ENCODE measurements around the gene AGPAT3.
"Not testable (repeated sequence)": the region's sequence is repeated elsewhere in the genome, so short reads cannot be mapped to it uniquely, and the experiment has no call there.

AGPAT3 gene

GRCh38 chr21:43884012-43884860 lies 19.2 kb downstream of the AGPAT3 start:
- DNase-seq (ENCODE audit: low read depth): no peak

DNA sequence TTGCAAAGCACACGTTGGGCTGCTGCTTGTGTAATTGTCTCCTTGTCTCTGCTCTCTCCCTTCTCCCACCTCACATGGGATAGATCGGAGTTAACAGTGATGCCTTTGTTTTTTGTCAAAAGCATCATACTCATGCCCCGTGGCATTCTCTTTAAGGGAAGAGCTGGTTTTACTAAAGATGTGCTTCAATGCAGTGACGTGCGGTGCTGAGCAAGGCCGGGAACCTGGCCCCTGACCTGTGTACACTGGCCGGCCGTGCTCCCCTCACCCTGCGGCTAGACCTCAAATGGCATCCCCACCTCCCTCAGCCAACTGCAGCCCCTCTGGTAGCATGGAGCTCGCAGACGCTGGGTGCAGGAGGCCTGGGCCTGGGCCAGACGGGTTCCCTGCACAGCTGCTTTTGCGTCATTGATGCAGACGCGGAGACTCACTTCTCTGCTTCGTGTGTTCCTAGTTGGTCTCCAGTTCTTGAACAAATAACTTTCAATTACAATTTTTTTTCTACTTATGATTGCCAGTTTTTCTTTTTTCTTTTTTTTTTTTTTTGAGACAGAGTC lies 19.9 kb downstream of the AGPAT3 start:
- no peak for DNase-seq (ENCODE audit: low read depth)

GRCh38 chr21:43885721-43886120 lies 20.7 kb downstream of the AGPAT3 start:
- DNase-seq (ENCODE audit: low read depth): no peak

DNA sequence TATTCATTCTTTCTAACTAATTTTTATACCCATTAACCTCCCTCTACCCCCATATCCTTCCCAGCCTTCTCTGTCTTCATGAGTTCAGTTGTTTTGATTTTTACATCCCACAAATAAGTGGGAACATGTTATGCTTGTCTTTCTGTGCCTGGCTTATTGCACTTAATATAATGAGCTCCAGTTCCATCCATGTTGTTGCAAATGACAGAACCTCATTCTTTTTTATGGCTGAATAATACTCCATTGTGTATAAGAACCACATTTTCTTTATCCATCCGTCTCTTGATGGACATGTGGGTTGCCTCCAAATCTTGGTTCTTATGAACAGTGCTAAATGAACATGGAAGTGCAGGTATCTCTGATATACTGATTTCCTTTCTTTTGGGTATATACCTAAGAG lies 21.5 kb downstream of the AGPAT3 start:
- no peak for DNase-seq (ENCODE audit: low read depth)

- no peak for DNase-seq (ENCODE audit: low read depth)
Observed at GRCh38 chr21:43889069-43889468, 24.0 kb downstream of the AGPAT3 start.

- no peak for DNase-seq (ENCODE audit: low read depth)
Observed at GRCh38 chr21:43890042-43890441, 25.0 kb downstream of the AGPAT3 start.

DNA sequence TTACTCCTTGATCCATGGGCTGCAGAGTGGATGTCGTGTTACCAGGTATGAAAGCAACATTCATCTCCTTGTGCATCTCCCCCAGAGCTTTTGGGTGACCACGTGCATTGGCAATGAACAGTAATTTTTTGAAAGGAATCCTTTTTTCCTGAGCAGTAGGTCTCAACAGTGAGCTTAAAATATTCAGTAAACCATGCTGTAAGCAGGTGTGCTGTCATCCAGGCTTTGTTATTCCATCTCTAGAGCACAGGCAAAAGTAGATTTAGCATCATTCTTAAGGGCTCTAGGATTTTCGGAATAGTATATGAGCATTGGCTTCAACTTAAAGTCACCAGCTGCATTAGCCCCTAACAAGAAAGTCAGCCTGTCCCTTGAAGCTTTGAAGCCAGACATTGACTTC lies 27.3 kb downstream of the AGPAT3 start:
- DNase-seq (ENCODE audit: low read depth): no peak

DNA sequence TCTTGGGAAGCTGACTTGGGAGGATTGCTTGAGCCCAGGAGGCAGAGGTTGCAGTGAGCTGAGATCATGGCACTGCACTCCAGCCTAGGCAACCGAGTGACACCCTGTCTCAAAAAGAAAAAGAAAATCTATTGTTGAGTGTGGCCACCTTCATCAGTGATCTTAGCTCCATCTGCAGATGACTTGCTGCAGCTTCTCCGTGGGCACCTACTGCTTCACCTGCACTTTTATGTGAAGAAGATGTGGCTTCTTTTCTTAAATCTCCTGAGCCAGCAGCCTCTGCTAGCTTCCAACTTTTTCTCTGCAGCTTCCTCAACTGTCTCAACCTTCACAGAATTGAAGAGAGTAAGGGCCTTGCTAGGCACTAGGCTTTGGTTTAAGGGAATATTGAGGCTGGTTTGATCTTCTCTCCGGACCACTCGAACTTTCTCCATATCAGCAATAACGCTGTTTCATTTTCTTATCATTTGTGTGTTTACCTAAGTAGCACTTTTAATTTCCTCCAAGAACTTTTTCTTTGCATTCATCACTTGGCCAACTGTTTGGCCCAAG lies 28.0 kb downstream of the AGPAT3 start:
- no peak for DNase-seq (ENCODE audit: low read depth)

DNA sequence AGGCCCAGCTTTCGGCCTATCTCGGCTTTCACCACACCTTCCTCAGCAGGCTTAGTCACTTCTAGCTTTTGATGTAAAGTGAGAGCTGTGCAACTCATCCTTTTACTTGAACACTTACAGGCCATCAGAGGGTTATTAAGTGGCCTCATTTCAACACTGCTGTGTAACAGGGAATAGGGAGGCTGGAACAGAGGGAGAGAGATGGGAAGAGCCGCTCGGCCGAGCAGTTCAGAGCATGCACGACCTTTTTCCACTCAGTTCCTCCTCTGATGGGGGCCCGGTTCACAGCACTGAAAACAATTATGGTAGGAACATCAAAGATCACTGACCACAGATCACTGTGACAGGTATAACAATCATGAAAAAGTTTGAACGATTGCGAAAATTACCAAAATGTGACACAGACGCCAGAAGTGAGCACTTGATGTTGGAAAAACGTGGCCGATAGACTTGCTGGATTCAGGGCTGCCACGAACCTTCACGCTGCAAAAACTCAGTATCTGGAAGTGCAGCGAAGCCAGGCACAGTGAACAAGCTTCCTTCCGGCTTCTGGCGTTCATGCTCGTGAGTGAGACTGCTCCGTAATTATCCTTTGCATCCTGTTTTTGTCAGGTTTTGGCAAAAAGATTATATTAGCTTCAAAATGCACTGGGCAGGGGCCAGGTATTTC lies 28.6 kb downstream of the AGPAT3 start:
- DNase-seq (ENCODE audit: low read depth): no peak

DNA sequence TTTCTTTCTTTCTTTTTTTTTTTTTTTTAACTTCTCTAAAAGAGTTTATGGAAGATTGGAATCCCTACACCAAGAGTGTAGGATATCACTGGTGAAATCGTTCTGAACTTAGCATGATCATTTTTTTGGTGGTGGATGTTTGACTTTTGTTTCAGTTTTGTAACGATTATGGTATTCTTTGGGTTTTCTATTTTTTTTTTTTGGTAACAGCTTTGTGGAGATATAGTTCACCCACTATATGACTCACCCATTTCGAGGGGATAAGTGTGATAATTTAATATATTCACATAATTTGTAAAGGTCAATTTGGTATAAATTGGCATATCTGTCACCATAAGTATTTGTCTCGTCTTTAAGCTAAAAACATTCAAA lies 29.2 kb downstream of the AGPAT3 start:
- no peak for DNase-seq (ENCODE audit: low read depth)

GRCh38 chr21:43895196-43895595 lies 30.2 kb downstream of the AGPAT3 start:
- no peak for DNase-seq (ENCODE audit: low read depth)

DNA sequence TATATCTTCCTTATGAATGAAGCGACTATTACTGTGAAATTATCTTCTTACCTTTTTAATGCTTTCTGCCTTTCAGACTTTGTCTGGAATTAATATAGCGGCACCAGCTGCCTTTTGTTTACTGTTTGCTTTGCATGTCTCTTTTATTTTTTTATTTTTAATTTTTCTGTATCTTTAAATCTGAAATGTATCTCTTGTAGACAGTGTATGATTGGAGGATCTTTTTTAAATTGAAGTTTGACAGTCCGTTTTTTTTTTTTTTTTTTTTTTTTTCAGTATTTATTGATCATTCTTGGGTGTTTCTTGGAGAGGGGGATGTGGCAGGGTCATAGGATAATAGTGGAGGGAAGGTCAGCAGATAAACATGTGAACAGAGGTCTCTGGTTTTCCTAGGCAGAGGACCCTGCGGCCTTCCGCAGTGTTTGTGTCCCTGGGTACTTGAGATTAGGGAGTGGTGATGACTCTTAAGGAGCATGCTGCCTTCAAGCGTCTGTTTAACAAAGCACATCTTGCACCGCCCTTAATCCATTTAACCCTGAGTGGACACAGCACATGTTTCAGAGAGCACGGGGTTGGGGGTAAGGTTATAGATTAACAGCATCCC lies 31.8 kb downstream of the AGPAT3 start:
- not testable (repeated sequence) for DNase-seq (ENCODE audit: low read depth)

- DNase-seq (ENCODE audit: low read depth): no peak
Observed at GRCh38 chr21:43899307-43900077, 34.5 kb downstream of the AGPAT3 start.

DNA sequence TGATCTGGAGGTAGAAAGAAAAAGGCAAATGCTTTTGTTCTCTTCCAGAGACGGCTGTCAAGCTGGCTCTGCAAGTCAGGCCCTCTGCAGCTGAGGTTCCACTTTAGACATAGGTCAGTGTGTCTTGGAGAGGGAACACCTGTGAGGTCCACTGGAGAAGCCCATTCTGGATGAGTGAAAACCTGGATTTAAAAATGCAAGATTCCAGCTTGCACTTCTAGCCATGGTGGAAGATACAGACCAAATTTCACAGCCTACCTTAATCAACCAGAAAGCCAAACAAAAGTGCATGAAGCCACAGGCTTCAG lies 35.0 kb downstream of the AGPAT3 start:
- DNase-seq (ENCODE audit: low read depth): no peak

GRCh38 chr21:43900690-43901089 lies 35.7 kb downstream of the AGPAT3 start:
- no peak for DNase-seq (ENCODE audit: low read depth)

GRCh38 chr21:43902441-43902840 lies 37.4 kb downstream of the AGPAT3 start:
- no peak for DNase-seq (ENCODE audit: low read depth)

GRCh38 chr21:43903451-43904091 lies 38.5 kb downstream of the AGPAT3 start:
- DNase-seq (ENCODE audit: low read depth): no peak

GRCh38 chr21:43904331-43904781 lies 39.3 kb downstream of the AGPAT3 start:
- no peak for DNase-seq (ENCODE audit: low read depth)

DNA sequence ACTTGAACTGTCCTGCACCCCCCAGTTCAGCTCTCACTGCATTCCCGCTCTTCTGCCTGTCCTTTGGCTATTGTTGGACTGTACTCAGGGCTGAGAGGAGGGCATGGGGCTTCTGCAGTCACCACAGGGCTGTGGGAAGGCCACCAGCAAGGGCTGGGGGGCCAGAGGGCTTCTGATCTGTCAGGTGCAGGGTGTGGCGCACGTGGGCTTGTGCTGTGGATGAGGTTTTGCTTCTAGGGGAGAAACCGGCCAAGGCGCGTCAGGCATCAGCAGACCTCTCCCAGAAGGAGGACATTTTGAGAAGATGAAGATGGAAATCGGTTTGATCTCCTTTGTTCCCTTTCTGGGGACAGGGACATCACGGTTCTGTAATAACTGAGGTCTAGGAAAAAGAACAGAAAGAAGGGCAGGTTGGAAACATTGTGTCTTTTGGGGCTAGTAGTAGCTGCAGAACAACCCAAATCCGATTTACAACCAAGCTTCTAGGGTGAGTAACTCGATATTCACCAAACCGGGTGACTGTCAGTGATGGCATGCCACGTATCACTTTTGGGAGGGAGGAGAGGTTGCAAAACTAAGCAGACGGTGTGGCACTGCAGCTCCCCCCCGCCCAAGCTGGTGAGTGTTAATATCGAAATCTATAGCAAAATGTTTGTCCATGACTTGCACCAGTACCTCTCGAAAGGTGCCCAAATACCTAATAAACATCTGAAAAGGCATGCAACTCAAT lies 40.9 kb downstream of the AGPAT3 start:
- DNase-seq (ENCODE audit: low read depth): no peak

DNA sequence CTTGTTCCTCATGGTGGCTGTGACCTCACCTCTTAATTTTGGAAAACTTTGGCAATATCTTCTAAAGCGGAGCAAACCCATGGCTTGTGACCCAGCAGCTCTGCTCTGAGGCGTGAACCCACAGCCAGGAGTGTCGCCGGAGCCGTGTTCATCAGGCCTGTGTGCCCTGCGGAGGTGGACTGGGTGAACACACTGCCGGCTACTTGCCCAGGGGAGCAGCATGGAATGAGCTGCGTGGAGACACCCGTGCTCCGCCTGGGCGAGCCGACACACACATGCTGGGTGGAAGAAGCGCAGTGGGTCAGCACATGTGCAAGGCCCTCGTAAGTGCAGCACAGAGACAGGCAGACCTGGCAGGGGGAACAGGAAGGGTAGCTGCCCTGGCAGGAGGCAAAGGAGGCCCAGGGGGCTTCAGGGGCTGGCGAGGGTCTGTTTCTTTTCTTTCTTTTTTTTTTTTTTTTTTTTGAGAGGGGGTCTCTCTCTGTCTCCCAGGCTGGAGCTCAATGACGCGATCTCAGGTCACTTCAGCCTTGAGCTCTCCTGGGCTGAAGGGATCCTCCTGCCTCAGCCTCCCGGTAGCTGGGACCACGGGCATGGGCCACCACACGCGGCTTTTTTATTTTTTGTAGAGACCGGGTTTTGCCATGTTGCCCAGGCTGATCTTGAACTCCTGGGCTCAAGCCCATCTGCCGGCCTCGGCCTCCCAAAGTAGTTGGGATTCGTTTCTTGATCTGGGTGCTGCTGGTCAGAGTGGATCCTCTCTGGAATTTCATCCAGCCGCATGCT lies 41.8 kb downstream of the AGPAT3 start:
- DNase-seq (ENCODE audit: low read depth): no peak

Data from stromal cell of bone marrow (primary cell).